Glutamatergic neuron (in vitro differentiated cells): ENCODE measurements around the gene DLK1. TPM values are rescaled to one million over a fixed set of nuclear protein-coding genes. Genes with fewer than 3 reads are reported as not detected.

Source experiments
- DNase-seq: peaks from one replicate; pipeline ENCODE4 v3.0.0; 2022
- H3K27ac Mint-ChIP-seq: one replicate; pipeline ENCODE4 v1.8.0; 2020; ENCODE audit warnings: mild to moderate bottlenecking, mixed read lengths, inconsistent platforms; ENCODE audit not compliant: unreplicated experiment
- H3K27me3 Mint-ChIP-seq: one replicate; pipeline ENCODE4 v1.8.0; 2020; ENCODE audit warnings: mild to moderate bottlenecking, moderate library complexity, mixed read lengths, inconsistent platforms; ENCODE audit not compliant: unreplicated experiment
- H3K36me3 Mint-ChIP-seq: one replicate; pipeline ENCODE4 v1.8.0; 2020; ENCODE audit warnings: mild to moderate bottlenecking, mixed read lengths, inconsistent platforms; ENCODE audit not compliant: unreplicated experiment
- H3K4me1 Mint-ChIP-seq: one replicate; pipeline ENCODE4 v1.8.0; 2020; ENCODE audit warnings: mild to moderate bottlenecking, low read depth, mixed read lengths, inconsistent platforms; ENCODE audit not compliant: unreplicated experiment
- H3K4me3 Mint-ChIP-seq: one replicate; pipeline ENCODE4 v1.8.0; 2020; ENCODE audit warnings: mild to moderate bottlenecking, mixed read lengths, inconsistent platforms; ENCODE audit not compliant: unreplicated experiment
- H3K9me3 Mint-ChIP-seq: one replicate; pipeline ENCODE4 v1.8.0; 2020; ENCODE audit warnings: mild to moderate bottlenecking, moderate library complexity, mixed read lengths, inconsistent platforms; ENCODE audit not compliant: unreplicated experiment
- CTCF ChIP-seq: fragments of 200-600 bp; sonication (generic); IDR thresholded peaks from one replicate; pipeline ENCODE4 v1.5.0; 2021; ENCODE audit not compliant: partially characterized antibody, unreplicated experiment
- total RNA-seq: library from RNA; stranded (reverse); fragmentation: NEBNext Ultra II Directional; extraction: Animal tissue kit (Norgen Biotek cat#: 25700); gene quantifications from one replicate; pipeline ENCODE4 v1.2.1, GENCODE V29; 2021; ENCODE audit not compliant: unreplicated experiment

The DLK1 gene
- total RNA-seq, 1 donor from 2014 or later = 37.3 TPM

GRCh38 chr14:100696008-100696407 lies 30.7 kb upstream of the DLK1 start:
- peaks cover 20% of the 10 kb centered on the region for H3K4me1 Mint-ChIP-seq
- no peak overlapping the region for H3K27ac Mint-ChIP-seq
- H3K36me3 Mint-ChIP-seq = no peaks in the 10 kb centered on the region
- no peak for TF ChIP-seq CTCF
- peaks cover 1% of the 10 kb centered on the region for H3K9me3 Mint-ChIP-seq
- peak overlapping the region; percentile 53 for H3K4me3 Mint-ChIP-seq
- H3K27me3 Mint-ChIP-seq = no peaks in the 10 kb centered on the region
- no peak for DNase-seq

GRCh38 chr14:100696590-100696989 lies 30.1 kb upstream of the DLK1 start:
- peaks cover 1% of the 10 kb centered on the region for H3K9me3 Mint-ChIP-seq
- DNase-seq = no peak
- H3K27me3 Mint-ChIP-seq = no peaks in the 10 kb centered on the region
- peak overlapping the region; percentile 53 for H3K4me3 Mint-ChIP-seq
- no peak for TF ChIP-seq CTCF
- peaks cover 20% of the 10 kb centered on the region for H3K4me1 Mint-ChIP-seq
- no peaks in the 10 kb centered on the region for H3K36me3 Mint-ChIP-seq
- H3K27ac Mint-ChIP-seq = peak overlapping the region; percentile 21

DNA sequence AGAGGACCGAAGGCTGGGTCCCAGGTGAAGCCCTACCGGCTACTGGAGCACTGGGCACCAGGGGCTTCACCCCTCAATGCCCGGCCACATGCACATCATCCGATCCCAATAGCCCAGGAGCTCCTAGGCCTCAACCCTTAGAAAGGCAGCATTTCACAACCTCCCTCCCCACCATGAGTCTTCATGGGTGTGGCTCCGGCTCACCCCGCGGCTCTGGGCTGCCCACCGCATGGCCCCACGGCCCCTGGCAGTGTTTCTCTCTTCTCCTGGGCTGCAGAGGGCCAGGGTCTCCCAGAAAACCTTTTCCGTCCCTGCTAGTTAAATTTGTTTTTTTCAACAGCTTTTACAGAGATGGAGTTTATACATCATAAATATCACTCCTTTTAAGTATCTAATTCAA lies 28.6 kb upstream of the DLK1 start:
- no peak for TF ChIP-seq CTCF
- DNase-seq = no peak
- no peak overlapping the region for H3K4me3 Mint-ChIP-seq
- peaks cover 1% of the 10 kb centered on the region for H3K9me3 Mint-ChIP-seq
- no peaks in the 10 kb centered on the region for H3K36me3 Mint-ChIP-seq
- no peaks in the 10 kb centered on the region for H3K27me3 Mint-ChIP-seq
- peaks cover 16% of the 10 kb centered on the region for H3K4me1 Mint-ChIP-seq
- H3K27ac Mint-ChIP-seq = no peak overlapping the region

DNA sequence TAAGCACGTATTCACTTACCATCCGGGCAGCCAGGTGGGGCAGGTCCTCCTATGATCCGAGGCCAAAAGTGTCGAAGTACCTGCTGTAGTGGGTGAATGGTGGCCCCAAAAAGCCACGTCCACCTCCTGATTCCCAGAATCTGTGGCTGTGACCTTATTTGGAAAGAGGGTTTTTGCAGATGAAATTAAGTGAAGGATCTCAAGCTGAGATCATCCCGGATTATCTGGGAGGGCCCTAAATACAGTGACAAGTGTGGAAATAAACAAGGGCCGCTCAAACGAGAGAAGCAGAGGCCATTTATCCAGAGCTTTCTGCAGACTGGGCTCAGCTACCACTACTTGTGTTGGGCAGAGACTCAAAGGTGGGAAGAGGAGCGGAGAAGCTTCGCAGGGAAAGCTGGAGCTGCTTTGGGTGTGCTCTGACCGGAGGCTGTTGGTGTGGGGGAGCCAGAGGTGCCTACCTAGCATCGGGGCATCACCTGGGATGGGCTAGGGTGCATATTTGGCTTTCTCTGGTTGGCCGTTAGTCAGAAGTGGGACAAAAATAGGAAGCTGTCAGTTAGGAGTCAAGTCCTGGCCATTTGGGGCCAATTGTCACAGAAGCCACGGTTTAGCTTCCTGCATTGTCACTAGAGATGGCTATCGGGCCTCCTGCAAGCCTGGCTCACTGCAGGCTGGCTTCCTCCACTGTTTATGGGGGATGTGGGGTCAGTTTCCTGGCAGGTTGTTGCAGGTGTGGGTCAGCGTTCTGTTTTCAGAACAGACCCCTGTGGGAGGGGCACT lies 27.8 kb upstream of the DLK1 start:
- Mint-ChIP-seq H3K4me1 (peaks cover 15% of the 10 kb centered on the region), H3K36me3 (no peaks in the 10 kb centered on the region), H3K27me3 (peaks cover 1% of the 10 kb centered on the region), H3K9me3 (peaks cover 1% of the 10 kb centered on the region), H3K27ac (no peak overlapping the region), H3K4me3 (no peak overlapping the region)
- no peak for DNase-seq
- TF ChIP-seq CTCF = no peak

GRCh38 chr14:100701314-100701713 lies 25.4 kb upstream of the DLK1 start:
- H3K4me1 Mint-ChIP-seq = peaks cover 8% of the 10 kb centered on the region
- peaks cover 2% of the 10 kb centered on the region for H3K9me3 Mint-ChIP-seq
- H3K27ac Mint-ChIP-seq = no peak overlapping the region

More at GRCh38 chr14:100701314-100701713, 25.4 kb upstream of the DLK1 start:
- no peaks in the 10 kb centered on the region for H3K36me3 Mint-ChIP-seq
- no peak for TF ChIP-seq CTCF
- no peak for DNase-seq
- H3K27me3 Mint-ChIP-seq = peaks cover 3% of the 10 kb centered on the region
- no peak overlapping the region for H3K4me3 Mint-ChIP-seq
